Activated T-cell treated with anti-CD3 and anti-CD28 coated beads, Interleukin-2, amount 50 U/mL, for 4 hours (primary cell): ENCODE measurements around the gene TRIP11. TPM values are rescaled to one million over a fixed set of nuclear protein-coding genes. Genes with fewer than 3 reads are reported as not detected.

Experiments
- ATAC-seq, 2 donors: fragments of 200-7000 bp; cut with Tn5 transposase; one replicate each; pipeline ENCODE4 v1.10.0; 2021
- DNase-seq: peaks from one replicate; pipeline ENCODE4 v3.0.0-alpha.2; 2020
- H3K27me3 Mint-ChIP-seq: one replicate; pipeline ENCODE4 v1.8.0; 2021; ENCODE audit warnings: low read depth, mixed read lengths
- H3K36me3 Mint-ChIP-seq: one replicate; pipeline ENCODE4 v1.8.0; 2022; ENCODE audit warnings: mixed read lengths; ENCODE audit not compliant: insufficient read depth
- H3K4me1 Mint-ChIP-seq: one replicate; pipeline ENCODE4 v1.8.0; 2021; ENCODE audit warnings: low read depth, mixed read lengths
- H3K4me3 Mint-ChIP-seq: one replicate; pipeline ENCODE4 v1.8.0; 2021; ENCODE audit warnings: mild to moderate bottlenecking, moderate library complexity, mixed read lengths
- H3K9me3 Mint-ChIP-seq: one replicate; pipeline ENCODE4 v1.8.0; 2021; ENCODE audit warnings: mixed read lengths
- total RNA-seq, 3 donors: library from RNA; stranded (reverse); gene quantifications; one replicate each; pipeline ENCODE4 v1.2.1, GENCODE V29; 2021

TRIP11 gene
- total RNA-seq, 3 donors from 2014 or later, result 38.5 to 40.3 (median 38.9) TPM

GRCh38 chr14:91929700-91930099 is 110.2 kb downstream of the TRIP11 start:
- DNase-seq (no peak), ATAC-seq (no peak)
- H3K4me3 Mint-ChIP-seq, result no peak overlapping the region
- H3K9me3 Mint-ChIP-seq, result no peaks in the 10 kb centered on the region
- H3K36me3 Mint-ChIP-seq, result no peaks in the 10 kb centered on the region
- H3K27me3 Mint-ChIP-seq, result no peaks in the 10 kb centered on the region
- H3K4me1 Mint-ChIP-seq, result no peaks in the 10 kb centered on the region

DNA sequence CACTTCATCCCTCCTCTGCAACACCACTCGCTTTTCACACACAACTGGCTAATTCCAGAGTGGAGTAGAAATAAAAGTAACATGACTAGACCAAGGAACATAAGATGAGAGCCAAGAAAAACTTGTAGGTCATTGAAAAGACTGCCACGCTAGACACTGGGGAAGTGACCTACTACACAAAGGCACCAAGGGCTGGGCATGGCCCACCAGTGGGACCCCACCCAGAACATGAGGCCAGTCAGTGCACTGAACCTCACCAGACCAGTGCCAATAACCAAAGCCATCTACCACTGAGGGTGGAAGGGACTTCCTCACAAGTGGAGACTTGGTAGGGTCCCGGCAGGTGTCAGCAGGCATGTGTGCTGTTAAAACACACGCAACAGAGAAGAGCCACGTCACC is 112.1 kb downstream of the TRIP11 start:
- ATAC-seq (no peak), DNase-seq (no peak)
- Mint-ChIP-seq H3K9me3 (no peaks in the 10 kb centered on the region), H3K4me1 (no peaks in the 10 kb centered on the region), H3K4me3 (no peak overlapping the region), H3K36me3 (no peaks in the 10 kb centered on the region), H3K27me3 (no peaks in the 10 kb centered on the region)

- no peaks in the 10 kb centered on the region for H3K4me1 Mint-ChIP-seq
- no peak overlapping the region for H3K4me3 Mint-ChIP-seq
- H3K27me3 Mint-ChIP-seq, result no peaks in the 10 kb centered on the region
- H3K9me3 Mint-ChIP-seq, result no peaks in the 10 kb centered on the region
- ATAC-seq (no peak), DNase-seq (no peak)
- H3K36me3 Mint-ChIP-seq, result no peaks in the 10 kb centered on the region
Measured at GRCh38 chr14:91927191-91927590, 112.7 kb downstream of the TRIP11 start.

GRCh38 chr14:91926131-91926890 is 113.5 kb downstream of the TRIP11 start:
- H3K4me3 Mint-ChIP-seq, result no peak overlapping the region
- H3K4me1 Mint-ChIP-seq, result no peaks in the 10 kb centered on the region
- no peaks in the 10 kb centered on the region for H3K36me3 Mint-ChIP-seq
- ATAC-seq (no peak), DNase-seq (no peak)
- H3K9me3 Mint-ChIP-seq, result no peaks in the 10 kb centered on the region
- H3K27me3 Mint-ChIP-seq, result no peaks in the 10 kb centered on the region

DNA sequence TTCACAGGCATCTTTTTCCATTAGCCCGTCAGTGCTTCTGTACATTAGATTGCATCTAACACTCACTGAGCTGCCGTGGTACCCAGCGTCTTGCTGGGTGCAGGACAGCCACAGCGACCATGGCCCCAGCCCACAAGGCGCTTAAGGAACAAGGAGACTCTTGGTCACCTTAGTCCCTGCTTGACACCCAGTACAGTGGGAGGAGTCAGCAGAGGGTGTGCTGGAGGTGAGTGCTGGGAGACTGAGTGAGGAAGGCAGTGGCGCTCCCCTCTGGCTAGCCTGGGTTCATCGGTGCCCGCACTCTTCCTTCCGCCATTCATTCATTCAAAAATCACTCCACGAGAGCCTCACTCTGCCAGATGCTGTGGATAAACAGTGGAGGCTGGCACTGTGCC is 114.1 kb downstream of the TRIP11 start:
- DNase-seq (no peak), ATAC-seq (no peak)
- no peaks in the 10 kb centered on the region for H3K4me1 Mint-ChIP-seq
- H3K9me3 Mint-ChIP-seq, result no peaks in the 10 kb centered on the region
- no peaks in the 10 kb centered on the region for H3K36me3 Mint-ChIP-seq
- no peak overlapping the region for H3K4me3 Mint-ChIP-seq
- no peaks in the 10 kb centered on the region for H3K27me3 Mint-ChIP-seq

DNA sequence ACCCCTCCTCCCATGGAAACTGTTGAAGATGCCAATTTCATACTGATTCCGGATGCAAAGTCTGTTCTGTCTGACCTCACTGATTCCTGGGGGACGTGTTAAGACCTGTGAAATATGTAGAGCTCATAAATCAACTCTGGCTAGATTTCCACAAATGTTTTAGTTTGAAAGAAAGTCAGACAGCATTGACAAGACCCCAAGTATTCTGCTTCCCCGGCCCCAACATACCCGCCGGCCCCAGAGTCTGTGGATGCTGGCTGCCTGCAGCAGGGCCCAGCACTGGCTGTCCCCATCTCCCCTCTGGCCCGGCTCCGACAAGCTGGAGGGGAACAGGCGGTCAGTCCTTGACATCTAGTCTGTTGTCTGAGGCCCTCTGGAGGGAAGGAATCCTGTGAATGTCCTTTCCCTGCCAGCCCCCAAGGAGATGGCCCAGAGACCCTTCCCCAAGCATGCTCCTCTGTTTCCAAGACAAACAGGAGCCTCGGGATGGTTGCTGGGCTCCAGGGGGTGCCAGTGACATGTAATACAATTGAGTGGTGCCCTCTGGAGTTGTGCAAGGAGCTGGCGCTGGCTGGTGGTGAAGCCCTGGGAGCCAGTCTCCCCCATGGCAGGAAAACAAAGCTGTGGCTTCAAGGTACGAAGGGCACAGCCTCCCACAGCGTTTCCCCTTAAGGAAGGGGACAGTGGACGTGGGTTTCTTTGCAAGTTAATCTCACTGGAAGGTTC is 114.7 kb downstream of the TRIP11 start:
- ATAC-seq (no peak), DNase-seq (no peak)
- Mint-ChIP-seq H3K9me3 (no peaks in the 10 kb centered on the region), H3K27me3 (no peaks in the 10 kb centered on the region), H3K36me3 (no peaks in the 10 kb centered on the region), H3K4me3 (no peak overlapping the region), H3K4me1 (no peaks in the 10 kb centered on the region)

GRCh38 chr14:91920526-91920925 is 119.3 kb downstream of the TRIP11 start:
- Mint-ChIP-seq H3K9me3 (no peaks in the 10 kb centered on the region), H3K27me3 (no peaks in the 10 kb centered on the region)
- no peak for ATAC-seq

GRCh38 chr14:91919814-91920213 is 120.0 kb downstream of the TRIP11 start:
- H3K36me3 Mint-ChIP-seq, result peaks cover 1% of the 10 kb centered on the region
- no peak for DNase-seq
- ATAC-seq, result no peak
- no peaks in the 10 kb centered on the region for H3K27me3 Mint-ChIP-seq
- no peaks in the 10 kb centered on the region for H3K9me3 Mint-ChIP-seq
- no peaks in the 10 kb centered on the region for H3K4me1 Mint-ChIP-seq
- no peak overlapping the region for H3K4me3 Mint-ChIP-seq

More at GRCh38 chr14:91920526-91920925, 119.3 kb downstream of the TRIP11 start:
- H3K4me3 Mint-ChIP-seq, result no peak overlapping the region
- no peak for DNase-seq
- no peaks in the 10 kb centered on the region for H3K4me1 Mint-ChIP-seq
- H3K36me3 Mint-ChIP-seq, result peaks cover 1% of the 10 kb centered on the region

DNA sequence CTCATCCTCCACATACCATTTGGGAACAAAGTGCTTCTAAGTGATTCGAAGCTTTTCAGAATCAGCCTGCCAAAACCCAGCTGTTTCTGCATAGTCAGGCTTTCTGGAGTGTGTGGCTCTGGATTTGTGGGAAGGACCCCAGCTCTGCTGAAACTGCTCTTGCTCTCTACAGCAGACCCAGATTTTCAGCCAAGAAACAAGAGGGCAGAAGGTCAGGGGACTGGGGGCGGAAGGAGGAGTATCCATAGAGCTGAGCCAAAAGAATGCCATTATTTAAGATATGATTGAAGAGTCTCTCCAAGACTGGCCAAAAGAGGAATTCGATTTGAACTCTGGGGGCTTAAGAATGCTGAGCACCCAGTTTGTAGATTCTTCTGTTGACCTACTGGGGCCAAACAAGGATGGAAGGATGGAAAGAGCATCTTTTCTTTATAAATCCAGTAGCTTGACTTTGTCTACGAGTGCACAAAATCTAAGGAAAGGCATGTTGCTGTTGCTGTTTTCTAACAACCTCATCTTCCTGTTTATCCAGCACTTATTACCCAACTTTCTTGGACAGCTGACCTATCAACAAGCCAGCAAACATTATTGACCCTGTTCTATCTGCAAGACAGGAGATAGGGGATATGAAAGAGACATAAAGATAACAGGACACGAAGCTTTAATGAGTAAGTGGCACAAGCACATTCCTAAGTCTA is 121.5 kb downstream of the TRIP11 start:
- Mint-ChIP-seq H3K4me1 (no peaks in the 10 kb centered on the region), H3K36me3 (peaks cover 1% of the 10 kb centered on the region), H3K27me3 (no peaks in the 10 kb centered on the region), H3K9me3 (no peaks in the 10 kb centered on the region), H3K4me3 (no peak overlapping the region)
- ATAC-seq (no peak), DNase-seq (no peak)

Other genes starting within 250 kb of the TRIP11 start
- gene TC2N, start 172.5 kb downstream of the TRIP11 start, total RNA-seq, result 10 to 100 TPM in 2 of 3 donors, 1 to 10 TPM in 1; 9.4 to 12.9 (median 10.7) TPM
- under 1 TPM; 0.37 to 0.83 (median 0.60) TPM for gene FBLN5, start 92.4 kb downstream of the TRIP11 start, total RNA-seq
- gene ATXN3, start 66.5 kb upstream of the TRIP11 start, total RNA-seq, result 10 to 100 TPM; 20.3 to 25.8 (median 24.1) TPM
- gene NDUFB1, start 81.6 kb upstream of the TRIP11 start, total RNA-seq, result 10 to 100 TPM; 74.3 to 86.8 (median 82.5) TPM
- 10 to 100 TPM; 85.2 to 92.0 (median 88.9) TPM for gene CPSF2, start 81.9 kb upstream of the TRIP11 start, total RNA-seq